GM23338 (cell line): ENCODE data around the gene GOLGA2. TPM values are rescaled to one million over a fixed set of nuclear protein-coding genes. Genes with fewer than 3 reads are reported as not detected.

Experiments used
- ATAC-seq: fragments of 200-7000 bp; cut with Tn5 transposase; 3 replicates; pipeline ENCODE4 v1.9.1; 2020
- DNase-seq: peaks from one replicate; pipeline ENCODE4 v3.0.0-alpha.2; 2015; ENCODE audit warnings: low spot score
- H2AFZ ChIP-seq: fragments of 200-600 bp; sonication (generic); 2 replicates; pipeline ENCODE4 v1.8.0; 2016; ENCODE audit warnings: antibody characterized with exemption, mild to moderate bottlenecking, moderate library complexity
- H3F3A ChIP-seq: fragments of 200-600 bp; sonication (generic); replicated peaks from 2 replicates; pipeline ENCODE4 v1.8.0; 2017; ENCODE audit warnings: antibody characterized with exemption, mixed run types, low read depth
- H3K27ac ChIP-seq: fragments of 200-600 bp; sonication (generic); 2 replicates; pipeline ENCODE4 v1.6.1; 2016; ENCODE audit warnings: low read depth
- H3K27me3 ChIP-seq: fragments of 200-600 bp; sonication (generic); 2 replicates; pipeline ENCODE4 v1.8.0; 2016; ENCODE audit warnings: mild to moderate bottlenecking, mixed run types, moderate library complexity; ENCODE audit not compliant: insufficient read depth
- H3K36me3 ChIP-seq: fragments of 200-600 bp; sonication (generic); 2 replicates; pipeline ENCODE4 v1.8.0; 2016; ENCODE audit warnings: mild to moderate bottlenecking; ENCODE audit not compliant: insufficient read depth
- H3K4me1 ChIP-seq: fragments of 200-600 bp; sonication (generic); 2 replicates; pipeline ENCODE4 v1.8.0; 2016; ENCODE audit warnings: mild to moderate bottlenecking, moderate library complexity; ENCODE audit not compliant: insufficient read depth
- H3K4me2 ChIP-seq: fragments of 200-600 bp; sonication (generic); 2 replicates; pipeline ENCODE4 v1.7.1; 2017; ENCODE audit warnings: mixed run types
- H3K4me3 ChIP-seq: fragments of 200-600 bp; sonication (generic); 2 replicates; pipeline ENCODE4 v1.6.1; 2016; ENCODE audit warnings: mixed run types
- H3K79me2 ChIP-seq: fragments of 200-600 bp; sonication (generic); replicated peaks from 2 replicates; pipeline ENCODE4 v1.8.0; 2017; ENCODE audit warnings: mild to moderate bottlenecking; ENCODE audit not compliant: insufficient read depth
- H3K9me2 ChIP-seq: fragments of 200-600 bp; sonication (generic); 2 replicates; pipeline ENCODE4 v1.8.0; 2017; ENCODE audit not compliant: insufficient read depth
- H4K20me1 ChIP-seq: fragments of 200-600 bp; sonication (generic); replicated peaks from 2 replicates; pipeline ENCODE4 v1.8.0; 2017; ENCODE audit warnings: mild to moderate bottlenecking; ENCODE audit not compliant: insufficient read depth
- H3K27ac Mint-ChIP-seq: 2 replicates; pipeline ENCODE4 v1.8.0; 2020; ENCODE audit warnings: inconsistent platforms, mild to moderate bottlenecking, moderate library complexity, mixed read lengths
- H3K27me3 Mint-ChIP-seq: 3 replicates; pipeline ENCODE4 v1.8.0; 2022; ENCODE audit warnings: low read depth, mild to moderate bottlenecking, moderate library complexity, mixed read lengths, inconsistent platforms; ENCODE audit not compliant: insufficient read depth, poor library complexity
- H3K36me3 Mint-ChIP-seq: 3 replicates; pipeline ENCODE4 v1.8.0; 2021; ENCODE audit warnings: low read depth, mild to moderate bottlenecking, inconsistent platforms, moderate library complexity, mixed read lengths
- H3K4me1 Mint-ChIP-seq: 3 replicates; pipeline ENCODE4 v1.8.0; 2020; ENCODE audit warnings: mild to moderate bottlenecking, inconsistent platforms, mixed read lengths
- H3K4me3 Mint-ChIP-seq: 3 replicates; pipeline ENCODE4 v1.8.0; 2021; ENCODE audit warnings: moderate library complexity, mild to moderate bottlenecking, inconsistent platforms, mixed read lengths
- H3K9me3 Mint-ChIP-seq: 3 replicates; pipeline ENCODE4 v1.8.0; 2020; ENCODE audit warnings: moderate library complexity, mild to moderate bottlenecking, inconsistent platforms, mixed read lengths
- CREB1 ChIP-seq: fragments of 250-450 bp; sonication (Bioruptor Pico); IDR thresholded peaks from 2 replicates; pipeline ENCODE4 v1.5.0; 2020; ENCODE audit warnings: low read depth, mild to moderate bottlenecking, moderate library complexity
- CTCF ChIP-seq, 2 experiments: fragments of 200-600 bp in 1 of 2; sonication (generic) in 1 of 2; conservative IDR thresholded peaks; 2 replicates each; pipeline versions ENCODE4 v1.5.1 to v1.6.1; 2016 to 2017; ENCODE audit warnings: antibody characterized with exemption in 2 of 2, low read depth in 2 of 2, mild to moderate bottlenecking in 2 of 2, moderate library complexity in 1 of 2
- ETS1 ChIP-seq: IDR thresholded peaks from 2 replicates; pipeline ENCODE4 v1.6.1; 2016; ENCODE audit warnings: antibody characterized with exemption
- EZH2 ChIP-seq: fragments of 200-600 bp; sonication (generic); IDR thresholded peaks from one replicate; pipeline ENCODE4 v1.8.0; 2017; ENCODE audit warnings: antibody characterized with exemption, mild to moderate bottlenecking, low read depth; ENCODE audit not compliant: unreplicated experiment
- EZH2phosphoT487 ChIP-seq: fragments of 200-600 bp; sonication (generic); IDR thresholded peaks from one replicate; pipeline ENCODE4 v1.8.1; 2018; ENCODE audit warnings: antibody characterized with exemption; ENCODE audit not compliant: unreplicated experiment
- JUNB ChIP-seq: IDR thresholded peaks from one replicate; pipeline ENCODE4 v1.6.1; 2016; ENCODE audit warnings: antibody characterized with exemption; ENCODE audit not compliant: unreplicated experiment
- NANOG ChIP-seq: IDR thresholded peaks from 2 replicates; pipeline ENCODE4 v1.6.1; 2016; ENCODE audit warnings: antibody characterized with exemption, borderline replicate concordance
- REST ChIP-seq: IDR thresholded peaks from one replicate; pipeline ENCODE4 v1.6.1; 2018; ENCODE audit warnings: antibody characterized with exemption; ENCODE audit not compliant: unreplicated experiment
- ZNF331 ChIP-seq: fragments of 250-450 bp; sonication (Bioruptor Pico); IDR thresholded peaks from 2 replicates; pipeline ENCODE4 v1.5.0; 2020; ENCODE audit warnings: low read depth, mild to moderate bottlenecking, moderate library complexity
- polyA plus RNA-seq: library from polyadenylated mRNA; unstranded; fragments of >200 nt; fragmentation: Nextera tagmentation; extraction: Ambion mirVana; gene quantifications from 2 replicates; pipeline ENCODE4 v1.2.1, GENCODE V29; 2016
- total RNA-seq: library from RNA; depleted of rRNA; stranded (reverse); fragments of >200 nt; shearing (Covaris generic); gene quantifications from 2 replicates; pipeline ENCODE4 v1.2.3, GENCODE V29; 2014

GOLGA2 gene
- total and polyA plus RNA-seq, 2 experiments from 2014 or later: 32.6 to 48.4 TPM

DNA sequence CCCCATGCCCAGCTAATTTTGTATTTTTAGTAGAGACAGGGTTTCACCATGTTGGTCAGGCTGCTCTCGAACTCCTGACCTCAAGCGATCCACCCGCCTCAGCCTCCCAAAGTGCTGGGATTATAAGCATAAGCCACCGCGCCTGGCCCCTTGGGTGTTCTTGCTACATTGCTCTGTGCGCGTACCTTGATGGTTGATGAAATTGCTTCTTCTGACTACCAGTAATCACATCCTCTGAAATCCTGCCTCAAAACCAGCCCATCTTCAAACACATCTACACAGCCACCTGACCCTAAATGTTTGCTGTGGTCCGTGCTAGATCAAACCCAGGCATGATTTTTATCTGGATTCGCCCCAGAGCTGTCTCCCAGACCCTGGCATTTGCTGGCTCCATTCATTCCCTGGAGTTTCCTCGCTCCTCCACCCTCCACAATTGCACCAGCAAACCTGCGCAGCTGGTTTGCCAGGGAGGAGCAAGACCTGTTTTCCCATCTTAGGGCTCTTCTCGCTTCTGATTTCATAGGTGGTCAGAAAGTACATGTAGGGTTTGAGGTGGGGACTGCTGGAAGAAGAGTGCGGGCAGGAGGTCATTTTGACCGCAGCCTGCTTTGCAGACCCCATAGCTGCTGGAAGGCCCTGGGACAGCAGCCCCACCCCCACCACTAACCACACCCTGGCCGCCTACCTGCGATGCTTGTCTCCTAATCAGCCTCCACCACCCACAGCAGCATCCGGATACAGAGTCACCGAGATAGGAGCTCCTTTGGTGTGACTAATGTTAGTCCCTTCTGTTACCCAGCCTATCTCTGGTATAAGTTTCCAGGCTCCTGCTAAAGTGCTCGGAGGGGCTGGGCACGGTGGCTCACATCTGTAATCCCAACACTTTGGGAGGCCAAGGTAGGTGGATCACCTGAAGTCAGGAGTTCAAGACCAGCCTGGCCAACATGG lies 23.0 kb upstream of the GOLGA2 start:
- H3K27ac ChIP-seq: no peak overlapping the region
- Mint-ChIP-seq H3K4me1 (peaks cover 3% of the 10 kb centered on the region; the same call in 2 of the 3 replicates), H3K4me3 (no peak overlapping the region), H3K27ac (no peak overlapping the region), H3K9me3 (no peaks in the 10 kb centered on the region), H3K36me3 (no peaks in the 10 kb centered on the region), H3K27me3 (peaks cover 11% of the 10 kb centered on the region)
- no peak for DNase-seq
- H4K20me1 ChIP-seq: no peaks in the 10 kb centered on the region
- TF ChIP-seq EZH2phosphoT487: no peak
- TF ChIP-seq CTCF (conservative IDR thresholded peaks at IDR 0.05; ENCODE audit: low read depth in 2 of 2): no peak
- no peak for TF ChIP-seq CREB1
- 0 out of 2 replicates have a peak, but pooled peaks cover 2% of the 10 kb centered on the region for H3F3A ChIP-seq
- ATAC-seq: no peak
- H3K9me2 ChIP-seq: no peaks in the 10 kb centered on the region
- no peaks in the 10 kb centered on the region for H3K36me3 ChIP-seq
- H3K4me3 ChIP-seq: no peak overlapping the region
- no peaks in the 10 kb centered on the region for H3K79me2 ChIP-seq
- no peak overlapping the region for H2AFZ ChIP-seq
- H3K27me3 ChIP-seq: no peaks in the 10 kb centered on the region
- H3K4me2 ChIP-seq: no peak overlapping the region
- H3K4me1 ChIP-seq: no peaks in the 10 kb centered on the region; the same call in 1 of the 2 replicates

DNA sequence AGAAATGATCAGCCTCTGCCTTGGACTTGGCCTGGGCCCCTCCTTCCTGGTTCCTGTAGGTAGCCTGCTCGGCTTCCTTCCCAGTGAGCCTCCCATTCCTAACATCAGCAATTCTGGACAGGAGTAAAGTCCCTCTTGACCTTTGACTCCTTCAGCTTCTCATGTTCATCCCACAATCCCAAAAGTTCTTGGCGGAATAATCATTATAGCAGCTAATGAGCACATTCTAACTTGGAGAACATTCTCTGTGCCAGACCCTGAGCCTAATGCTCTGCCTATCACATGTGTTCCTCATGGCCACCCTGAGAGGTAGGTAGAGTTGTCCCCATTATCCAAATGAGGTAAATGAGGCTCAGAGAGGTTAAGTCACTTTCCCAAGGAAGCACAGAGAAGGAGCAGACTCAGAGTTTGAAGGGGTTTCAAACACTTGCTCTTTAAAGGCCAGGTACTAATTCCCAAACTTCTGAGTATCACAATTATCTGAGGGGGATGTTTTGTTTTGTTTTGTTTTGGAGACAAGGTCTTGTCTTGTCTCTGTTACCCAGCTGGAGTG lies 21.5 kb upstream of the GOLGA2 start:
- no peak overlapping the region for H3K27ac ChIP-seq
- no peak overlapping the region for H3K4me2 ChIP-seq
- H4K20me1 ChIP-seq: no peaks in the 10 kb centered on the region
- no peak overlapping the region for H3K4me3 ChIP-seq
- H3K27me3 Mint-ChIP-seq: peaks cover 9% of the 10 kb centered on the region
- no peak overlapping the region for H3K4me3 Mint-ChIP-seq
- H3K27ac Mint-ChIP-seq: no peak overlapping the region
- no peaks in the 10 kb centered on the region for H3K27me3 ChIP-seq
- peaks cover 3% of the 10 kb centered on the region; the same call in 2 of the 3 replicates for H3K4me1 Mint-ChIP-seq
- no peaks in the 10 kb centered on the region for H3K9me2 ChIP-seq
- 0 out of 2 replicates have a peak, but pooled peaks cover 2% of the 10 kb centered on the region for H3F3A ChIP-seq
- H3K79me2 ChIP-seq: no peaks in the 10 kb centered on the region
- H2AFZ ChIP-seq: no peak overlapping the region
- no peak for DNase-seq
- no peaks in the 10 kb centered on the region for H3K36me3 ChIP-seq
- H3K9me3 Mint-ChIP-seq: no peaks in the 10 kb centered on the region
- no peaks in the 10 kb centered on the region; the same call in 1 of the 2 replicates for H3K4me1 ChIP-seq
- ATAC-seq: no peak
- H3K36me3 Mint-ChIP-seq: no peaks in the 10 kb centered on the region
- TF ChIP-seq ETS1 (no peak), REST (no peak), CTCF (conservative IDR thresholded peaks at IDR 0.05; ENCODE audit: low read depth in 2 of 2) (no peak), NANOG (no peak), EZH2 (no peak), ZNF331 (CRISPR knock-in tag) (no peak), JUNB (no peak)
